IMR-90 (cell line): ENCODE data around the gene UMODL1. TPM values are rescaled to one million over a fixed set of nuclear protein-coding genes. Genes with fewer than 3 reads are reported as not detected.

Experiments used
- ATAC-seq: fragments of 200-7000 bp; cut with Tn5 transposase; 2 replicates; pipeline ENCODE4 v1.9.1; 2020; ENCODE audit warnings: low read depth, mild to moderate bottlenecking, moderate library complexity
- BruUV-seq: library from RNA; stranded (reverse); fragments of 400-500 nt; replicated peaks from 2 replicates; lab custom pipeline; 2021; lab: Mats Ljungman, UMichigan
- CTCF ChIA-PET: fragments of 300-600 bp; formaldehyde crosslinking; extraction: SDS; loops from one replicate; lab custom pipeline; 2021; ENCODE audit warnings: antibody characterized with exemption; lab: Yijun Ruan, JAX
- POLR2A ChIA-PET: fragments of 300-600 bp; sonication (Branson Sonifier 250); formaldehyde crosslinking; loops from one replicate; lab custom pipeline; 2022; ENCODE audit warnings: antibody characterized with exemption; ENCODE audit not compliant: unreplicated experiment; lab: Charles Lee
- DNase-seq: peaks from one replicate; pipeline ENCODE4 v3.0.0; 2013
- H2AFZ ChIP-seq: replicated peaks from 2 replicates; pipeline ENCODE3; 2013; ENCODE audit warnings: low read length, mild to moderate bottlenecking; ENCODE audit not compliant: poor library complexity
- H2AK5ac ChIP-seq: 2 replicates; pipeline ENCODE4 v1.6.1; 2013; ENCODE audit warnings: low read depth, low read length, inconsistent platforms
- H2AK9ac ChIP-seq: replicated peaks from 2 replicates; pipeline ENCODE3; 2013; ENCODE audit warnings: mild to moderate bottlenecking, low read depth, low read length, moderate library complexity; ENCODE audit not compliant: poor library complexity
- H2BK120ac ChIP-seq: 2 replicates; pipeline ENCODE4 v1.6.1; 2013; ENCODE audit warnings: low read depth, low read length, inconsistent platforms
- H2BK15ac ChIP-seq: 3 replicates; pipeline ENCODE4 v1.6.1; 2013; ENCODE audit warnings: low read depth, low read length, inconsistent platforms
- H2BK20ac ChIP-seq: 2 replicates; pipeline ENCODE4 v1.6.1; 2013; ENCODE audit warnings: low read depth, mild to moderate bottlenecking, inconsistent platforms, low read length, moderate library complexity
- H2BK5ac ChIP-seq: 2 replicates; pipeline ENCODE4 v1.6.1; 2013; ENCODE audit warnings: mild to moderate bottlenecking, low read depth, low read length, inconsistent platforms; ENCODE audit not compliant: poor library complexity, severe bottlenecking
- H3K14ac ChIP-seq: replicated peaks from 2 replicates; pipeline ENCODE4 v1.6.1; 2013; ENCODE audit warnings: low read depth, low read length, inconsistent platforms
- H3K18ac ChIP-seq: 2 replicates; pipeline ENCODE4 v1.6.1; 2013; ENCODE audit warnings: low read depth, low read length, control low read depth
- H3K23ac ChIP-seq: 2 replicates; pipeline ENCODE4 v1.6.1; 2013; ENCODE audit warnings: low read depth, low read length, inconsistent platforms
- H3K27ac ChIP-seq: 2 replicates; pipeline ENCODE4 v1.5.1; 2013; ENCODE audit warnings: mild to moderate bottlenecking, control low read depth, low read length; ENCODE audit not compliant: insufficient read depth
- H3K27me3 ChIP-seq: 2 replicates; pipeline ENCODE4 v1.6.1; 2013; ENCODE audit warnings: low read length; ENCODE audit not compliant: control insufficient read depth, insufficient read depth
- H3K36me3 ChIP-seq: 2 replicates; pipeline ENCODE4 v1.6.1; 2013; ENCODE audit warnings: low read length, mixed read lengths; ENCODE audit not compliant: control insufficient read depth, insufficient read depth
- H3K4ac ChIP-seq: 2 replicates; pipeline ENCODE4 v1.6.1; 2013; ENCODE audit warnings: low read depth, low read length, inconsistent platforms
- H3K4me1 ChIP-seq: 2 replicates; pipeline ENCODE4 v1.6.1; 2013; ENCODE audit warnings: low read length, mixed read lengths; ENCODE audit not compliant: control insufficient read depth, insufficient read depth
- H3K4me2 ChIP-seq: 2 replicates; pipeline ENCODE4 v1.6.1; 2013; ENCODE audit warnings: low read depth, mild to moderate bottlenecking, control low read depth, low read length, moderate library complexity
- H3K4me3 ChIP-seq: 2 replicates; pipeline ENCODE4 v1.5.1; 2013; ENCODE audit warnings: low read depth, mild to moderate bottlenecking, control low read depth, low read length, moderate library complexity; ENCODE audit not compliant: insufficient read depth
- H3K56ac ChIP-seq: 2 replicates; pipeline ENCODE4 v1.6.1; 2013; ENCODE audit warnings: low read length, inconsistent platforms; ENCODE audit not compliant: insufficient read depth; ENCODE audit errors: extremely low read depth
- H3K79me1 ChIP-seq, 2 experiments: 2 replicates each; pipeline ENCODE4 v1.6.1; 2013; ENCODE audit warnings: low read length in 2 of 2, inconsistent platforms in 1 of 2, low read depth in 1 of 2
- H3K9ac ChIP-seq: 2 replicates; pipeline ENCODE4 v1.6.1; 2013; ENCODE audit warnings: low read depth, low read length, control low read depth
- H3K9me1 ChIP-seq: 2 replicates; pipeline ENCODE4 v1.6.1; 2013; ENCODE audit warnings: low read length, inconsistent platforms; ENCODE audit not compliant: insufficient read depth
- H3K9me3 ChIP-seq: 2 replicates; pipeline ENCODE4 v1.6.1; 2013; ENCODE audit warnings: low read length; ENCODE audit not compliant: control insufficient read depth, insufficient read depth
- H4K20me1 ChIP-seq: 2 replicates; pipeline ENCODE4 v1.6.1; 2013; ENCODE audit warnings: low read length, inconsistent platforms; ENCODE audit not compliant: insufficient read depth
- H4K5ac ChIP-seq: 2 replicates; pipeline ENCODE4 v1.6.1; 2013; ENCODE audit warnings: mild to moderate bottlenecking, low read depth, low read length, control low read depth
- H4K8ac ChIP-seq, 2 experiments: 2 replicates each; pipeline ENCODE4 v1.6.1; 2013; ENCODE audit warnings: low read depth in 2 of 2, low read length in 2 of 2, control low read depth in 1 of 2, inconsistent platforms in 1 of 2
- H4K91ac ChIP-seq: 2 replicates; pipeline ENCODE4 v1.6.1; 2013; ENCODE audit warnings: low read depth, low read length, inconsistent platforms; ENCODE audit not compliant: insufficient read depth
- CEBPB ChIP-seq: IDR thresholded peaks from 2 replicates; pipeline ENCODE4 v1.6.1; 2012; ENCODE audit warnings: low read depth, low read length, improper control_type of control experiment
- FOS ChIP-seq: fragments of 150-350 bp; IDR thresholded peaks from 2 replicates; pipeline ENCODE4 v1.6.1; 2016; ENCODE audit warnings: low read depth, low read length
- MAFK ChIP-seq: IDR thresholded peaks from 2 replicates; pipeline ENCODE4 v1.6.1; 2012; ENCODE audit warnings: low read depth, low read length, improper control_type of control experiment
- MAZ ChIP-seq: IDR thresholded peaks from 2 replicates; pipeline ENCODE4 v1.6.1; 2012; ENCODE audit warnings: low read depth, mild to moderate bottlenecking, low read length, improper control_type of control experiment, moderate library complexity, borderline replicate concordance
- MXI1 ChIP-seq: IDR thresholded peaks from 2 replicates; pipeline ENCODE4 v1.6.1; 2012; ENCODE audit warnings: low read depth, mild to moderate bottlenecking, low read length, moderate library complexity, borderline replicate concordance
- NFE2L2 ChIP-seq: fragments of 150-350 bp; IDR thresholded peaks from 2 replicates; pipeline ENCODE4 v1.6.1; 2016; ENCODE audit warnings: low read depth, mild to moderate bottlenecking, low read length
- POLR2A ChIP-seq: IDR thresholded peaks from 2 replicates; pipeline ENCODE4 v1.6.1; 2012; ENCODE audit warnings: mild to moderate bottlenecking, low read depth, low read length
- RAD21 ChIP-seq: IDR thresholded peaks from 2 replicates; pipeline ENCODE4 v1.6.1; 2012; ENCODE audit warnings: low read length, improper control_type of control experiment
- RCOR1 ChIP-seq: IDR thresholded peaks from 2 replicates; pipeline ENCODE4 v1.6.1; 2012; ENCODE audit warnings: mild to moderate bottlenecking, low read length, improper control_type of control experiment; ENCODE audit not compliant: insufficient replicate concordance
- RFX5 ChIP-seq: IDR thresholded peaks from 2 replicates; pipeline ENCODE4 v1.8.0; 2012; ENCODE audit warnings: low read depth, mild to moderate bottlenecking, low read length, moderate library complexity
- SMC3 ChIP-seq: fragments of 150-350 bp; IDR thresholded peaks from 2 replicates; pipeline ENCODE4 v1.6.1; 2016; ENCODE audit warnings: low read depth, mild to moderate bottlenecking, antibody characterized with exemption, low read length, moderate library complexity
- WGBS, 2 experiments: methylation state at CpG; one replicate each; pipeline versions ENCODE4 v1.1.5 to v1.1.7; 2013; ENCODE audit warnings: missing lambda C conversion rate in 2 of 2; ENCODE audit not compliant: insufficient read length in 1 of 2; ENCODE audit errors: extremely low coverage in 2 of 2; 5-methylcytosine and 5-hydroxymethylcytosine counted together
- dilution Hi-C: fragments of 300-500 bp; cut with HindIII; formaldehyde crosslinking; loops from one replicate; pipeline ENCODE4 v1.14.3; 2018; ENCODE audit warnings: low sequenced_read_pairs; ENCODE audit not compliant: unreplicated experiment
- in situ Hi-C: fragments of 300-500 bp; cut with MboI; formaldehyde crosslinking; loops from 3 replicates; pipeline ENCODE4 v1.14.3; 2019; ENCODE audit warnings: low sequenced_read_pairs, inconsistent platforms, mixed read lengths
- intact Hi-C: fragments of 100-400 bp; cut with micrococcal nuclease; formaldehyde crosslinking; loops from 2 replicates; pipeline ENCODE4 v1.10.0; 2022
- polyA plus RNA-seq, 3 experiments: library from polyadenylated mRNA; depleted of rRNA; stranded (reverse); fragments of >200 nt; gene quantifications; 2 replicates each; pipeline ENCODE4 v1.2.3, GENCODE V29; 2012; ENCODE audit warnings: low replicate concordance in 1 of 3
- total RNA-seq: library from RNA; depleted of rRNA; stranded (reverse); fragments of >200 nt; gene quantifications from 2 replicates; pipeline ENCODE4 v1.2.3, GENCODE V29; 2012
- TF ChIP-seq, protein P1 (sequence below): fragments of 150-350 bp; IDR thresholded peaks from 2 replicates; pipeline ENCODE4 v1.6.1; 2017; ENCODE audit warnings: mild to moderate bottlenecking, antibody characterized with exemption, low read length, low read depth
- TF ChIP-seq, protein P2 (sequence below): fragments of 150-350 bp; IDR thresholded peaks from 2 replicates; pipeline ENCODE4 v1.6.1; 2016; ENCODE audit warnings: low read depth, mild to moderate bottlenecking, low read length, moderate library complexity, borderline replicate concordance

Gene UMODL1
- total and polyA plus RNA-seq, 2 of the 4 experiments (the other 2 are of a cell fraction): 0.02 TPM; not detected in 1

GRCh38 chr21:42040411-42041180 lies 30.5 kb upstream of the UMODL1 start:
- H2AK9ac ChIP-seq: peak overlapping the region; percentile 97
- H2AFZ ChIP-seq: peak overlapping the region; percentile 94
- no peak overlapping the region for H3K4me3 ChIP-seq
- peak; percentile 12 for TF ChIP-seq RAD21
- TF ChIP-seq POLR2A: peak; percentile 90; the same call in 1 of the 2 replicates
- peak; percentile 67 for TF ChIP-seq RCOR1
- 0 out of 2 replicates have a peak, but pooled peaks have one; percentile 2 for TF ChIP-seq MAZ
- TF ChIP-seq, protein P1, sequence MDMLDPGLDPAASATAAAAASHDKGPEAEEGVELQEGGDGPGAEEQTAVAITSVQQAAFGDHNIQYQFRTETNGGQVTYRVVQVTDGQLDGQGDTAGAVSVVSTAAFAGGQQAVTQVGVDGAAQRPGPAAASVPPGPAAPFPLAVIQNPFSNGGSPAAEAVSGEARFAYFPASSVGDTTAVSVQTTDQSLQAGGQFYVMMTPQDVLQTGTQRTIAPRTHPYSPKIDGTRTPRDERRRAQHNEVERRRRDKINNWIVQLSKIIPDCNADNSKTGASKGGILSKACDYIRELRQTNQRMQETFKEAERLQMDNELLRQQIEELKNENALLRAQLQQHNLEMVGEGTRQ: no peak
- TF ChIP-seq FOS: peak; percentile 99
- no peak for TF ChIP-seq RFX5
- TF ChIP-seq MAFK: 0 out of 2 replicates have a peak, but pooled peaks have one; percentile 23
- TF ChIP-seq, protein P2, sequence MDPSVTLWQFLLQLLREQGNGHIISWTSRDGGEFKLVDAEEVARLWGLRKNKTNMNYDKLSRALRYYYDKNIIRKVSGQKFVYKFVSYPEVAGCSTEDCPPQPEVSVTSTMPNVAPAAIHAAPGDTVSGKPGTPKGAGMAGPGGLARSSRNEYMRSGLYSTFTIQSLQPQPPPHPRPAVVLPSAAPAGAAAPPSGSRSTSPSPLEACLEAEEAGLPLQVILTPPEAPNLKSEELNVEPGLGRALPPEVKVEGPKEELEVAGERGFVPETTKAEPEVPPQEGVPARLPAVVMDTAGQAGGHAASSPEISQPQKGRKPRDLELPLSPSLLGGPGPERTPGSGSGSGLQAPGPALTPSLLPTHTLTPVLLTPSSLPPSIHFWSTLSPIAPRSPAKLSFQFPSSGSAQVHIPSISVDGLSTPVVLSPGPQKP: no peak
- peak; percentile 16; the same call in 1 of the 2 replicates for TF ChIP-seq SMC3
- TF ChIP-seq CEBPB: peak; percentile 100
- peak; percentile 43; the same call in 1 of the 2 replicates for TF ChIP-seq NFE2L2
- peak; percentile 53; the same call in 1 of the 2 replicates for TF ChIP-seq MXI1

More at GRCh38 chr21:42040411-42041180, 30.5 kb upstream of the UMODL1 start:
- Histone ChIP-seq H3K27ac (peak overlapping the region; percentile 97), H2BK5ac (peak overlapping the region; percentile 99), H3K18ac (peak overlapping the region; percentile 95), H3K9ac (peak overlapping the region; percentile 80), H3K4ac (peak overlapping the region; percentile 100), H3K14ac (peak overlapping the region; percentile 99), H4K91ac (peak overlapping the region; percentile 100), H3K79me1 (peaks cover 0 to 3% of the 10 kb centered on the region in 2 experiments; a peak in 2 of 4 replicates), H2BK15ac (peak overlapping the region; percentile 98), H3K27me3 (no peaks in the 10 kb centered on the region), H3K56ac (peak overlapping the region; percentile 99), H2BK120ac (peak overlapping the region; percentile 100), H4K8ac (peak overlapping the region; percentile 97 to 99), H3K36me3 (no peaks in the 10 kb centered on the region), H3K9me3 (no peaks in the 10 kb centered on the region; the same call in 1 of the 2 replicates), H4K20me1 (no peaks in the 10 kb centered on the region), H2AK5ac (peak overlapping the region; percentile 100), H4K5ac (peak overlapping the region; percentile 96), H3K4me1 (peaks cover 26% of the 10 kb centered on the region), H3K4me2 (peak overlapping the region; percentile 72), H3K9me1 (peaks cover 17% of the 10 kb centered on the region), H3K23ac (peak overlapping the region; percentile 100), H2BK20ac (peak overlapping the region; percentile 100)
- in situ Hi-C loops: no loop called here
- 43% methylated on average over 7 of the region's 18 CpGs; no CpG with 5 or more reads in 1 of the 2 experiments for WGBS, 2 experiments
- CTCF ChIA-PET: interaction anchor here (0.6 to 1.7 kb wide), 3 partner anchors 35 to 84 kb away, joined by 3 to 8 read pairs (median 3); no protein-coding TSS in a partner anchor
- POLR2A ChIA-PET: no interaction called here
- ATAC-seq (peak; percentile 93), DNase-seq (peak; percentile 100)
- intact Hi-C loops: no loop called here
- BruUV-seq: no TSS peak
- dilution Hi-C loops: no loop called here
